A549 (cell line): Measurements from ENCODE around the gene KAT7. TPM values are rescaled to one million over a fixed set of nuclear protein-coding genes. Genes with fewer than 3 reads are reported as not detected.

ENCODE experiments used
- ATAC-seq, 2 experiments: fragments of 200-7000 bp in 1 of 2; fragments of >200 bp in 1 of 2; cut with Nextera tagmentation in 1 of 2; cut with Tn5 transposase in 1 of 2; 3 replicates each; pipeline versions ENCODE4 v1.8.0 to v1.9.1; 2018 to 2020; ENCODE audit warnings: mild to moderate bottlenecking in 1 of 2, moderate library complexity in 1 of 2
- CTCF ChIA-PET: fragments of 300-600 bp; sonication (Branson Sonifier 250); formaldehyde crosslinking; extraction: SDS; loops from one replicate; lab custom pipeline; 2021; ENCODE audit warnings: antibody characterized with exemption, inconsistent platforms; lab: Yijun Ruan, JAX
- POLR2A ChIA-PET: fragments of 350-600 bp; formaldehyde crosslinking; extraction: SDS; loops from one replicate; lab custom pipeline; 2021; ENCODE audit warnings: antibody characterized with exemption, inconsistent platforms; lab: Yijun Ruan, JAX
- DNase-seq, 2 experiments: peaks; one replicate each; pipeline versions ENCODE4 v3.0.0 to v3.0.0-alpha.2; 2011 to 2016; ENCODE audit warnings: low read depth in 1 of 2, low spot score in 1 of 2
- FAIRE-seq: peaks from 2 replicates; lab custom pipeline; 2011; peaks lifted over from hg19 to GRCh38; lab: Jason Lieb, UNC
- H3K27ac ChIP-seq, 2 experiments: fragments of >200 bp; sonication (Bioruptor Twin); formaldehyde crosslinking; 3 replicates each; pipeline ENCODE4 v1.5.1; 2016 to 2017
- H3K4me1 ChIP-seq: fragments of >200 bp; sonication (Bioruptor Twin); formaldehyde crosslinking; 3 replicates; pipeline ENCODE4 v1.6.1; 2016
- H3K4me2 ChIP-seq: fragments of >200 bp; sonication (Bioruptor Twin); formaldehyde crosslinking; 3 replicates; pipeline ENCODE4 v1.6.1; 2016
- H3K4me3 ChIP-seq: fragments of >200 bp; sonication (Bioruptor Twin); formaldehyde crosslinking; 3 replicates; pipeline ENCODE4 v1.5.1; 2016
- H3K9me3 ChIP-seq: fragments of >200 bp; sonication (Bioruptor Twin); formaldehyde crosslinking; 3 replicates; pipeline ENCODE4 v1.6.1; 2016
- BHLHE40 ChIP-seq: IDR thresholded peaks from 2 replicates; pipeline ENCODE4 v1.6.1; 2012; ENCODE audit warnings: low read depth, low read length, inconsistent platforms
- CBX2 ChIP-seq: fragments of 200-600 bp; sonication (generic); IDR thresholded peaks from 2 replicates; pipeline ENCODE4 v1.6.1; 2016; ENCODE audit warnings: low read depth, mild to moderate bottlenecking, borderline replicate concordance
- CHD2 ChIP-seq: fragments of 150-350 bp; IDR thresholded peaks from 2 replicates; pipeline ENCODE4 v1.6.1; 2014; ENCODE audit warnings: low read length; ENCODE audit not compliant: partially characterized antibody
- EP300 ChIP-seq, 2 experiments: fragments of >200 bp; sonication (Bioruptor Twin); formaldehyde crosslinking; IDR thresholded peaks; 2 replicates in 1 of 2; 3 replicates in 1 of 2; pipeline ENCODE4 v1.6.1; 2016 to 2017
- FOSL2 ChIP-seq, 2 experiments: fragments of 450-650 bp in 1 of 2; fragments of >200 bp in 1 of 2; sonication (Bioruptor Twin) in 1 of 2; formaldehyde crosslinking; IDR thresholded peaks; 2 replicates each; pipeline versions ENCODE4 v1.5.0 to v1.6.1; 2016 to 2020; ENCODE audit warnings: mild to moderate bottlenecking in 1 of 2, moderate library complexity in 1 of 2
- GATA3 ChIP-seq: IDR thresholded peaks from 2 replicates; pipeline ENCODE4 v1.6.1; 2012; ENCODE audit warnings: borderline replicate concordance
- MAZ ChIP-seq: fragments of 150-350 bp; IDR thresholded peaks from 2 replicates; pipeline ENCODE4 v1.6.1; 2014; ENCODE audit warnings: antibody characterized with exemption, low read depth, low read length, borderline replicate concordance
- NFE2L2 ChIP-seq: fragments of 150-350 bp; conservative IDR thresholded peaks from 2 replicates; pipeline ENCODE4 v1.6.1; 2014; ENCODE audit warnings: low read length
- NPAS2 ChIP-seq: fragments of 250-450 bp; sonication (Bioruptor Pico); IDR thresholded peaks from 2 replicates; pipeline ENCODE4 v1.8.0; 2022; ENCODE audit warnings: mild to moderate bottlenecking, moderate library complexity, borderline replicate concordance
- PHF8 ChIP-seq: fragments of 200-600 bp; sonication (generic); IDR thresholded peaks from 2 replicates; pipeline ENCODE4 v1.6.1; 2016; ENCODE audit warnings: low read depth, mild to moderate bottlenecking, antibody characterized with exemption, moderate library complexity, borderline replicate concordance
- RFX5 ChIP-seq: fragments of 450-650 bp; IDR thresholded peaks from 2 replicates; pipeline ENCODE4 v1.7.1; 2014; ENCODE audit warnings: antibody characterized with exemption, mild to moderate bottlenecking, moderate library complexity
- SMC3 ChIP-seq: fragments of >200 bp; sonication (Bioruptor Twin); formaldehyde crosslinking; IDR thresholded peaks from 3 replicates; pipeline ENCODE4 v1.6.1; 2018; ENCODE audit warnings: inconsistent platforms
- TP53 ChIP-seq: fragments of 250-450 bp; sonication (Bioruptor Pico); IDR thresholded peaks from 2 replicates; pipeline ENCODE4 v1.5.0; 2021; ENCODE audit warnings: mild to moderate bottlenecking, moderate library complexity
- ZNF302 ChIP-seq: fragments of 250-450 bp; sonication (Bioruptor Pico); IDR thresholded peaks from 2 replicates; pipeline ENCODE4 v1.9.0; 2021; ENCODE audit warnings: inconsistent platforms, mild to moderate bottlenecking, moderate library complexity
- WGBS: methylation state at CpG from one replicate; pipeline ENCODE4 v1.1.6; 2017; ENCODE audit errors: missing lambda C conversion rate; 5-methylcytosine and 5-hydroxymethylcytosine counted together
- polyA plus RNA-seq, 4 experiments: library from polyadenylated mRNA; depleted of rRNA in 3 of 4; stranded (reverse); fragments of >200 nt; fragmentation: RNase III in 1 of 4; extraction: RNeasy Plus Mini Kit Qiagen cat#74134 plus additional on column Dnase treatment in 1 of 4; gene quantifications; 2 replicates in 3 of 4; 3 replicates in 1 of 4; pipeline ENCODE4 v1.2.3, GENCODE V29; 2011 to 2017
- TF ChIP-seq, protein P1 (sequence below): fragments of >200 bp; sonication (Bioruptor Twin); formaldehyde crosslinking; IDR thresholded peaks from 3 replicates; pipeline ENCODE4 v1.6.1; 2016
- TF ChIP-seq, protein P2 (sequence below): fragments of 200-600 bp; sonication (generic); IDR thresholded peaks from 2 replicates; pipeline ENCODE4 v1.6.1; 2016; ENCODE audit warnings: antibody characterized with exemption, mild to moderate bottlenecking, moderate library complexity
- TF ChIP-seq, protein P3 (sequence below): fragments of >200 bp; sonication (Bioruptor Twin); formaldehyde crosslinking; IDR thresholded peaks from 2 replicates; pipeline ENCODE4 v1.6.1; 2016
- TF ChIP-seq, protein P4 (sequence below): IDR thresholded peaks from 2 replicates; pipeline ENCODE4 v1.6.1; 2012; ENCODE audit warnings: low read depth, borderline replicate concordance

Gene KAT7
- polyA plus RNA-seq, 2 of the 4 experiments (the other 2 are of a cell fraction): 33.2 to 48.7 TPM

DNA sequence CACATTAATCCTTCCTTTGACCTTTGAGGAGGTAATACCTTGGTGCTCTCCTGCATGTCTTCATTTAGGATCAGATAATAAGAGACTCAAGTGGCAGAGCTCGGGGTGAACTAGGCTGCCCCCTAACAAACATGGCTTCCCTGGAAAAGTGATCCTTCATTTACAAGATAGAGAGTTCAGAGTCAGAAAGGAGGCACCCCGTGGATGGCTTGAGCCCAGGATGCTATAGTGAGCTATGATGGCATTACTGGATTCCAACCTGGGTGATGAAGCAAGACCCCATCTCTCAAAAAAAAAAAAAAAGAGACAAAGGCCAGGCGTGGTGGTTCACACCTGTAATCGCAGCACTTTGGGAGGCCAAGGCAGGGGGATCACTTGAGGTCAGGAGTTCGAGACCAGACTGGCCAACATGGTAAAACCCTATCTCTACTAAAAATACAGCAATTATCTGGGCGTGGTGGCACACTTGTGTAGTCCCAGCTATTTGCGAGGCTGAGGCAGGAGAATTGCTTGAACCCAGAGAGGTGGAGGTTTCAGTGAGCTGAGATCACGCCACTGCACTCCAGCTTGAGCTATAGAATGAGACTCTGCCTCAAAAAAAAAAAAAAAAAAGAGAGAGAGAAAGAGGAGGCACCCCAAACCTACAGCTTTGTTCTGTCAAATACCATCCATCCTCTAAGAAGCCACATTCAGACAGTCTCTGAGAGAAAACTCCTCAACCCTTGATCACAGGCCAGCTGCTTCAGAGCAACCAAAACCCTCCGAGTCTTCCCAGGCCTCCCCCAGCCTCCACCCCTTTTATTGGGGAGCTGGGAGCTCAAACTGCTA, 31.9 kb upstream of the KAT7 start:
- DNase-seq (no peak), ATAC-seq (no peak), FAIRE-seq (no peak)
- 52% methylated on average over 9 of the region's 9 CpGs for WGBS
- no peak overlapping the region for H3K27ac ChIP-seq
- no peak for TF ChIP-seq PHF8
- TF ChIP-seq GATA3: no peak
- TF ChIP-seq, protein P1, sequence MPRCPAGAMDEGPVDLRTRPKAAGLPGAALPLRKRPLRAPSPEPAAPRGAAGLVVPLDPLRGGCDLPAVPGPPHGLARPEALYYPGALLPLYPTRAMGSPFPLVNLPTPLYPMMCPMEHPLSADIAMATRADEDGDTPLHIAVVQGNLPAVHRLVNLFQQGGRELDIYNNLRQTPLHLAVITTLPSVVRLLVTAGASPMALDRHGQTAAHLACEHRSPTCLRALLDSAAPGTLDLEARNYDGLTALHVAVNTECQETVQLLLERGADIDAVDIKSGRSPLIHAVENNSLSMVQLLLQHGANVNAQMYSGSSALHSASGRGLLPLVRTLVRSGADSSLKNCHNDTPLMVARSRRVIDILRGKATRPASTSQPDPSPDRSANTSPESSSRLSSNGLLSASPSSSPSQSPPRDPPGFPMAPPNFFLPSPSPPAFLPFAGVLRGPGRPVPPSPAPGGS: no peak
- TF ChIP-seq, protein P2, sequence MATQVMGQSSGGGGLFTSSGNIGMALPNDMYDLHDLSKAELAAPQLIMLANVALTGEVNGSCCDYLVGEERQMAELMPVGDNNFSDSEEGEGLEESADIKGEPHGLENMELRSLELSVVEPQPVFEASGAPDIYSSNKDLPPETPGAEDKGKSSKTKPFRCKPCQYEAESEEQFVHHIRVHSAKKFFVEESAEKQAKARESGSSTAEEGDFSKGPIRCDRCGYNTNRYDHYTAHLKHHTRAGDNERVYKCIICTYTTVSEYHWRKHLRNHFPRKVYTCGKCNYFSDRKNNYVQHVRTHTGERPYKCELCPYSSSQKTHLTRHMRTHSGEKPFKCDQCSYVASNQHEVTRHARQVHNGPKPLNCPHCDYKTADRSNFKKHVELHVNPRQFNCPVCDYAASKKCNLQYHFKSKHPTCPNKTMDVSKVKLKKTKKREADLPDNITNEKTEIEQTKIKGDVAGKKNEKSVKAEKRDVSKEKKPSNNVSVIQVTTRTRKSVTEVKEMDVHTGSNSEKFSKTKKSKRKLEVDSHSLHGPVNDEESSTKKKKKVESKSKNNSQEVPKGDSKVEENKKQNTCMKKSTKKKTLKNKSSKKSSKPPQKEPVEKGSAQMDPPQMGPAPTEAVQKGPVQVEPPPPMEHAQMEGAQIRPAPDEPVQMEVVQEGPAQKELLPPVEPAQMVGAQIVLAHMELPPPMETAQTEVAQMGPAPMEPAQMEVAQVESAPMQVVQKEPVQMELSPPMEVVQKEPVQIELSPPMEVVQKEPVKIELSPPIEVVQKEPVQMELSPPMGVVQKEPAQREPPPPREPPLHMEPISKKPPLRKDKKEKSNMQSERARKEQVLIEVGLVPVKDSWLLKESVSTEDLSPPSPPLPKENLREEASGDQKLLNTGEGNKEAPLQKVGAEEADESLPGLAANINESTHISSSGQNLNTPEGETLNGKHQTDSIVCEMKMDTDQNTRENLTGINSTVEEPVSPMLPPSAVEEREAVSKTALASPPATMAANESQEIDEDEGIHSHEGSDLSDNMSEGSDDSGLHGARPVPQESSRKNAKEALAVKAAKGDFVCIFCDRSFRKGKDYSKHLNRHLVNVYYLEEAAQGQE: no peak
- no peak for TF ChIP-seq NFE2L2
- no peak for TF ChIP-seq RFX5
- no peak for TF ChIP-seq CHD2
- no peak overlapping the region for H3K4me3 ChIP-seq
- ChIA-PET CTCF (interaction anchor here (0.6 to 2.2 kb wide), 7 partner anchors 10 to 200 kb away, joined by 3 to 9 read pairs (median 4); no protein-coding TSS in a partner anchor), POLR2A (interaction anchor here (0.7 kb wide), 1 partner anchor 17 kb away, joined by 5 read pairs; no protein-coding TSS in a partner anchor)
- no peak overlapping the region for H3K4me2 ChIP-seq
- no peaks in the 10 kb centered on the region for H3K4me1 ChIP-seq
- no peaks in the 10 kb centered on the region for H3K9me3 ChIP-seq

DNA sequence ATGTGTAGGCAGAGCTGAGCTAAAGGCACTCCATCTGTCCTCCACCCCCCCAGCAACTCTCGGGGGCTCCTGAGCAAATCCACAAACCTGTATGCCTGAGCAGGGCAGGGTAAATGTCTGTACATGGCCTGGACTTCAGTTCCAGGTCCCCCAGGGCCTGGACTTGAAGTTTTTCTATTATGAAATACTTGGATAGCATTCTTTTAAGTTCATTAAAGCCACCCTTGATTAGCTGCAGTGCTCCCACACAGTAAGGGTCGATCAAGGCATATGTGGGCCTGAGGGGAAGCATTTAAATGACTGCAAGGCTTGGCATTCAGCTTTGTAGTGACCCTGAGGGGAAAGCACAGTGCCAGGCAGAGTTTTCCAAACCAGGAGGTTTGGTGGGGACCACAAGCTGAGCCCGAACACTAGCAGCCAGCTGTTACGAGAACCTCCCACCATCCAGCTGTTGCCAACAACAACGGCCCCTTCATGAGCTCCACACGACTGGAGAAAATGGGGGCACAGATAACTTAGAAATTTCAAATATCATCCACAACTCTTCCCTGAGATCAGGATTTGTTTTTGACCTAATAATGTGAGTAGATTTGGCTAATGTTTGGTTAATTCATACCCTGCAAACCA, 31.2 kb upstream of the KAT7 start:
- no peak overlapping the region for H3K4me2 ChIP-seq
- ATAC-seq: no peak
- TF ChIP-seq NPAS2: no peak
- TF ChIP-seq SMC3: no peak
- no peak for TF ChIP-seq MAZ
- no peak for TF ChIP-seq BHLHE40
- TF ChIP-seq, protein P2: no peak
- TF ChIP-seq RFX5: no peak
- TF ChIP-seq CBX2: no peak
- TF ChIP-seq, protein P3, sequence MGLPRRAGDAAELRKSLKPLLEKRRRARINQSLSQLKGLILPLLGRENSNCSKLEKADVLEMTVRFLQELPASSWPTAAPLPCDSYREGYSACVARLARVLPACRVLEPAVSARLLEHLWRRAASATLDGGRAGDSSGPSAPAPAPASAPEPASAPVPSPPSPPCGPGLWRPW: no peak
- no peak for TF ChIP-seq TP53 (CRISPR knock-in tag)
- no peak for TF ChIP-seq FOSL2 (IDR thresholded peaks at IDR 0.05)
- no peak for TF ChIP-seq FOSL2 (CRISPR knock-in tag; IDR thresholded peaks at IDR 0.05)
- TF ChIP-seq ZNF302: no peak
- no peak for TF ChIP-seq EP300 (IDR thresholded peaks at IDR 0.05)
- TF ChIP-seq, protein P4, sequence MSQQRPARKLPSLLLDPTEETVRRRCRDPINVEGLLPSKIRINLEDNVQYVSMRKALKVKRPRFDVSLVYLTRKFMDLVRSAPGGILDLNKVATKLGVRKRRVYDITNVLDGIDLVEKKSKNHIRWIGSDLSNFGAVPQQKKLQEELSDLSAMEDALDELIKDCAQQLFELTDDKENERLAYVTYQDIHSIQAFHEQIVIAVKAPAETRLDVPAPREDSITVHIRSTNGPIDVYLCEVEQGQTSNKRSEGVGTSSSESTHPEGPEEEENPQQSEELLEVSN: no peak
- TF ChIP-seq, all 56 proteins: peak for 0
- FAIRE-seq (no peak), DNase-seq (no peak)
- CTCF ChIA-PET: interaction anchor here (0.6 to 2.2 kb wide), 5 partner anchors 17 to 201 kb away, joined by 3 to 9 read pairs (median 3); no protein-coding TSS in a partner anchor
- WGBS: 58% methylated on average over 6 of the region's 6 CpGs
- Histone ChIP-seq H3K27ac (no peak overlapping the region), H3K9me3 (no peaks in the 10 kb centered on the region), H3K4me1 (no peaks in the 10 kb centered on the region), H3K4me3 (no peak overlapping the region)
- POLR2A ChIA-PET: no interaction called here
